CD8-positive, alpha-beta memory T cell (primary cell): Measurements from ENCODE around the gene MTMR10. TPM values are rescaled to one million over a fixed set of nuclear protein-coding genes. Genes with fewer than 3 reads are reported as not detected.
A peak's percentile ranks its signal among the peaks of the same experiment; 100 is the strongest.

Experiments used
- CTCF ChIA-PET: fragments of 350-600 bp; sonication (Branson Sonifier 250); formaldehyde crosslinking; loops from one replicate; lab custom pipeline; 2021; ENCODE audit warnings: antibody characterized with exemption; lab: Charles Lee
- POLR2A ChIA-PET: fragments of 350-600 bp; sonication (Branson Sonifier 250); formaldehyde crosslinking; loops from one replicate; lab custom pipeline; 2021; ENCODE audit warnings: antibody characterized with exemption; lab: Charles Lee
- DNase-seq, 5 donors: peaks; one replicate each; pipeline versions ENCODE4 v3.0.0 to v3.0.0-alpha.2; 2020 to 2022; ENCODE audit warnings: mixed read lengths in 1 of 5
- H3K27ac ChIP-seq: one replicate; pipeline ENCODE4 v1.7.0; 2013; ENCODE audit warnings: low read depth, mild to moderate bottlenecking, low read length, moderate library complexity
- H3K27me3 ChIP-seq: 2 replicates; pipeline ENCODE4 v1.7.0; 2013; ENCODE audit warnings: low read length, mild to moderate bottlenecking; ENCODE audit not compliant: insufficient read depth, poor library complexity, severe bottlenecking
- H3K36me3 ChIP-seq: 2 replicates; pipeline ENCODE4 v1.7.0; 2013; ENCODE audit warnings: mild to moderate bottlenecking, low read length, moderate library complexity; ENCODE audit not compliant: insufficient read depth
- H3K4me1 ChIP-seq: 2 replicates; pipeline ENCODE4 v1.7.0; 2013; ENCODE audit warnings: mild to moderate bottlenecking, low read length, moderate library complexity; ENCODE audit not compliant: insufficient read depth
- H3K4me3 ChIP-seq: 2 replicates; pipeline ENCODE4 v1.7.0; 2013; ENCODE audit warnings: mild to moderate bottlenecking, low read length
- H3K9me3 ChIP-seq: 2 replicates; pipeline ENCODE4 v1.7.0; 2013; ENCODE audit warnings: mild to moderate bottlenecking, low read length
- H3K27ac Mint-ChIP-seq, 8 donors: one replicate each; pipeline ENCODE4 v1.8.0; 2020 to 2021; ENCODE audit warnings: mixed read lengths in 8 of 8, mild to moderate bottlenecking in 6 of 8, inconsistent platforms in 3 of 8, moderate library complexity in 3 of 8
- H3K27me3 Mint-ChIP-seq, 2 donors: one replicate each; pipeline ENCODE4 v1.8.0; 2020 to 2021; ENCODE audit warnings: mixed read lengths in 2 of 2, mild to moderate bottlenecking in 1 of 2, moderate library complexity in 1 of 2
- H3K36me3 Mint-ChIP-seq, 3 donors: one replicate each; pipeline ENCODE4 v1.8.0; 2020 to 2021; ENCODE audit warnings: mixed read lengths in 3 of 3, inconsistent platforms in 1 of 3, mild to moderate bottlenecking in 1 of 3
- H3K4me1 Mint-ChIP-seq, 3 donors: one replicate each; pipeline ENCODE4 v1.8.0; 2020 to 2021; ENCODE audit warnings: mixed read lengths in 3 of 3, inconsistent platforms in 1 of 3, mild to moderate bottlenecking in 1 of 3
- H3K4me3 Mint-ChIP-seq, 7 donors: one replicate each; pipeline ENCODE4 v1.8.0; 2020 to 2021; ENCODE audit warnings: mixed read lengths in 7 of 7, mild to moderate bottlenecking in 6 of 7, moderate library complexity in 4 of 7, inconsistent platforms in 2 of 7
- H3K9me3 Mint-ChIP-seq, 5 donors: one replicate each; pipeline ENCODE4 v1.8.0; 2020 to 2022; ENCODE audit warnings: mixed read lengths in 5 of 5, mild to moderate bottlenecking in 3 of 5, moderate library complexity in 2 of 5, inconsistent platforms in 1 of 5
- polyA plus RNA-seq: library from polyadenylated mRNA; unstranded; fragments of 300-500 nt; fragmentation: Illumina TruSeq; gene quantifications from one replicate; pipeline ENCODE4 v1.2.3, GENCODE V29; 2021
- total RNA-seq, 2 experiments: library from RNA; stranded (reverse); gene quantifications; one replicate each; pipeline ENCODE4 v1.2.3, GENCODE V29; 2021

The MTMR10 gene
- total and polyA plus RNA-seq, 3 experiments from 2014 or later = 9.6 to 18.0 (median 17.3) TPM

DNA sequence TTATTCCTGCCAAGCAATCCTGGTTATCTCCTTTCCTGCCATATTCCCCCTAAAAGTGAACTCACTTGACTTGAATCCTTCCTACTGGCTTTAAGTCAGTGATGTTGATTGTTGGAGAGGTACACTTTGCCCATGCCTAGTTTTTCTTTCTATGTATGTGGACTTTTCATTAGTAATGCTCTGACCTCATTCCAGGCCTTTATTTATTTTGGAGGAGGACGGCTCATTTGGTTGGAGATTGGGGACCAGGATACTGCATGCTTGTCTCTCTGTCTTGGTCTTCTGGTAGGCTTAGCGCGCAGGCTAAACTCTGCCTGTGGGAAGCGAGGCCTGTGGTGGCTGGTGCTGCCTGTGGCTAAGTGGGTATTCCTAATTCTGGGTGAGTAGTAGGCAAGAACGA, 29.1 kb upstream of the MTMR10 start:
- no peaks in the 10 kb centered on the region for H3K9me3 Mint-ChIP-seq
- POLR2A ChIA-PET = no interaction called here

DNA sequence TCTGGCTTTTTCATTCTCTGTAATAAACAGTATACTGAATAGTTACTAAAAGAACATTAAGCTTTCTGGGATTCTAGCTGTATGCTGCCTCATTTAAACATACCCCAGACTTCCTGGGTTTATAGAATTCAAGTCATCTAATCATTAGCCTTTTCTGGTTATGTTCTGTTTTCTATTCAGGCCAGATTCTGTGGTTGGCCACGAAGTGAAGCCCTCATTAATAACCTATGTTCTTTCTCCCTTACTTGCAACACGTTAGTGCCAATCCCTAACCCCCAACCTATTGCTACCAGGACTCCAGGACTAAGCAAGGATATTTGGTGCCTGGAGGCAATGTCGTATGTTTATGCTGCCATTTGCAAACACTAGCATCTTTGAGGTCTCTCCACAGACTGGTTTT, 28.6 kb upstream of the MTMR10 start:
- peaks cover 16 to 45% of the 10 kb centered on the region in 2 donors for H3K27me3 Mint-ChIP-seq
- H3K36me3 Mint-ChIP-seq = no peaks in the 10 kb centered on the region
- Histone ChIP-seq H3K27me3 (no peaks in the 10 kb centered on the region), H3K27ac (no peak overlapping the region), H3K4me3 (no peak overlapping the region), H3K4me1 (no peaks in the 10 kb centered on the region), H3K36me3 (no peaks in the 10 kb centered on the region), H3K9me3 (no peaks in the 10 kb centered on the region)
- no peaks in the 10 kb centered on the region for H3K4me1 Mint-ChIP-seq
- POLR2A ChIA-PET = no interaction called here
- CTCF ChIA-PET = no interaction called here
- H3K9me3 Mint-ChIP-seq = no peaks in the 10 kb centered on the region
- no peak for DNase-seq
- H3K4me3 Mint-ChIP-seq = no peak overlapping the region
- H3K27ac Mint-ChIP-seq = peak overlapping the region in 1 of 8 donors; percentile 20

More for the DNA sequence above, 29.1 kb upstream of the MTMR10 start:
- Histone ChIP-seq H3K4me3 (no peak overlapping the region), H3K27me3 (no peaks in the 10 kb centered on the region), H3K4me1 (no peaks in the 10 kb centered on the region), H3K27ac (no peak overlapping the region), H3K36me3 (no peaks in the 10 kb centered on the region), H3K9me3 (no peaks in the 10 kb centered on the region)
- DNase-seq = no peak
- no peak overlapping the region for H3K4me3 Mint-ChIP-seq
- H3K27me3 Mint-ChIP-seq = peaks cover 13 to 46% of the 10 kb centered on the region in 2 donors
- H3K36me3 Mint-ChIP-seq = no peaks in the 10 kb centered on the region
- no peak overlapping the region for H3K27ac Mint-ChIP-seq
- CTCF ChIA-PET = no interaction called here
- H3K4me1 Mint-ChIP-seq = no peaks in the 10 kb centered on the region

GRCh38 chr15:31017311-31017710, 25.9 kb upstream of the MTMR10 start:
- CTCF ChIA-PET = no interaction called here
- H3K4me1 Mint-ChIP-seq = peaks cover 0 to 12% (median 8%) of the 10 kb centered on the region in 3 donors

DNA sequence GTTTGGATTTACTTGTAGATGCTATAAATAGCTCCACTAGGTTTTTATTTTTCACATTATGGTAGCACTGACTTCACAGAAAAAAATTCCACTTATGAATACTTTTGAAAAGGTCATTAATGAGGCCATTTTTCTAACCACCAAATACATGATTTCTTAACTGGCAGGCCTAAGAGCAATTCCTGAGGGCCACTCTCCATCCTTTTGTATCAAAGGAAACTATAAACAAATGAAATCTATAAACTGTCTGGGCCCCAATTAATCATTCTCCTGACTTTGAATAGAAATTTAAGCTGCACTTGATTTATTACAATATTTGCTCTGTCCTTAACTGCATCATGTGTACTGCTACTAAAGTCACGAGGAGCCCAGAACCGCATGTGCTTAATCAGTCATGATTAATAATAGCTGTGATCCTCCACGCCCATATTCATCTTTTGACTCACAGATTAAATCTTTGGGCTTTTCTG, 25.1 kb upstream of the MTMR10 start:
- Histone ChIP-seq H3K36me3 (no peaks in the 10 kb centered on the region), H3K9me3 (no peaks in the 10 kb centered on the region), H3K4me1 (peaks cover 13% of the 10 kb centered on the region), H3K27me3 (no peaks in the 10 kb centered on the region), H3K27ac (no peak overlapping the region), H3K4me3 (no peak overlapping the region)
- Mint-ChIP-seq H3K4me1 (peaks cover 0 to 12% (median 8%) of the 10 kb centered on the region in 3 donors), H3K27me3 (peaks cover 10 to 45% of the 10 kb centered on the region in 2 donors), H3K27ac (no peak overlapping the region), H3K9me3 (peaks cover 3 to 20% (median 14%) of the 10 kb centered on the region in 5 donors), H3K36me3 (peaks cover 0 to 15% (median 3%) of the 10 kb centered on the region in 3 donors), H3K4me3 (no peak overlapping the region)
- DNase-seq = no peak
- ChIA-PET POLR2A (no interaction called here), CTCF (no interaction called here)

More at GRCh38 chr15:31017311-31017710, 25.9 kb upstream of the MTMR10 start:
- H3K36me3 ChIP-seq = no peaks in the 10 kb centered on the region
- H3K9me3 ChIP-seq = no peaks in the 10 kb centered on the region
- H3K27ac ChIP-seq = no peak overlapping the region
- H3K4me1 ChIP-seq = peaks cover 13% of the 10 kb centered on the region
- peaks cover 0 to 10% (median 1%) of the 10 kb centered on the region in 3 donors for H3K36me3 Mint-ChIP-seq
- POLR2A ChIA-PET = no interaction called here
- H3K4me3 ChIP-seq = no peak overlapping the region
- peaks cover 3 to 14% (median 10%) of the 10 kb centered on the region in 5 donors for H3K9me3 Mint-ChIP-seq
- no peaks in the 10 kb centered on the region for H3K27me3 ChIP-seq
- H3K27me3 Mint-ChIP-seq = peaks cover 11 to 45% of the 10 kb centered on the region in 2 donors
- H3K27ac Mint-ChIP-seq = no peak overlapping the region
- no peak for DNase-seq
- no peak overlapping the region for H3K4me3 Mint-ChIP-seq

GRCh38 chr15:31014608-31014925, 23.1 kb upstream of the MTMR10 start:
- CTCF ChIA-PET = no interaction called here
- H3K9me3 Mint-ChIP-seq = peaks cover 3 to 20% (median 15%) of the 10 kb centered on the region in 5 donors
- H3K36me3 ChIP-seq = no peaks in the 10 kb centered on the region
- H3K9me3 ChIP-seq = no peaks in the 10 kb centered on the region
- peaks cover 0 to 15% (median 3%) of the 10 kb centered on the region in 3 donors for H3K36me3 Mint-ChIP-seq
- peaks cover 0 to 12% (median 8%) of the 10 kb centered on the region in 3 donors for H3K4me1 Mint-ChIP-seq
- no peak for DNase-seq
- H3K27me3 Mint-ChIP-seq = peaks cover 6 to 29% of the 10 kb centered on the region in 2 donors
- peaks cover 13% of the 10 kb centered on the region for H3K4me1 ChIP-seq
- H3K27me3 ChIP-seq = no peaks in the 10 kb centered on the region
- no peak overlapping the region for H3K4me3 Mint-ChIP-seq
- H3K4me3 ChIP-seq = no peak overlapping the region
- no peak overlapping the region for H3K27ac Mint-ChIP-seq
- POLR2A ChIA-PET = no interaction called here
- no peak overlapping the region for H3K27ac ChIP-seq

- Mint-ChIP-seq H3K9me3 (peaks cover 3 to 20% (median 15%) of the 10 kb centered on the region in 5 donors), H3K27me3 (peaks cover 6 to 32% of the 10 kb centered on the region in 2 donors), H3K27ac (peak overlapping the region in 1 of 8 donors; percentile 71), H3K4me3 (no peak overlapping the region), H3K4me1 (peaks cover 0 to 14% (median 11%) of the 10 kb centered on the region in 3 donors), H3K36me3 (peaks cover 0 to 15% (median 3%) of the 10 kb centered on the region in 3 donors)
- CTCF ChIA-PET = no interaction called here
- no peaks in the 10 kb centered on the region for H3K36me3 ChIP-seq
- POLR2A ChIA-PET = no interaction called here
- no peaks in the 10 kb centered on the region for H3K27me3 ChIP-seq
- DNase-seq = peak in 1 of 5 donors; percentile 23
- no peak overlapping the region for H3K27ac ChIP-seq
- no peak overlapping the region for H3K4me3 ChIP-seq
- peaks cover 13% of the 10 kb centered on the region for H3K4me1 ChIP-seq
- H3K9me3 ChIP-seq = no peaks in the 10 kb centered on the region
Measured at GRCh38 chr15:31013863-31014607, 22.6 kb upstream of the MTMR10 start.

- H3K27ac ChIP-seq = no peak overlapping the region
- peaks cover 13% of the 10 kb centered on the region for H3K4me1 ChIP-seq
- Mint-ChIP-seq H3K36me3 (peaks cover 0 to 15% (median 3%) of the 10 kb centered on the region in 3 donors), H3K27ac (no peak overlapping the region), H3K27me3 (peaks cover 6 to 28% of the 10 kb centered on the region in 2 donors), H3K9me3 (peaks cover 3 to 20% (median 15%) of the 10 kb centered on the region in 5 donors), H3K4me3 (no peak overlapping the region), H3K4me1 (peaks cover 0 to 16% (median 11%) of the 10 kb centered on the region in 3 donors)
- H3K4me3 ChIP-seq = no peak overlapping the region
- ChIA-PET POLR2A (no interaction called here), CTCF (no interaction called here)
- no peaks in the 10 kb centered on the region for H3K36me3 ChIP-seq
- DNase-seq = no peak
- H3K9me3 ChIP-seq = no peaks in the 10 kb centered on the region
- H3K27me3 ChIP-seq = no peaks in the 10 kb centered on the region
Measured at GRCh38 chr15:31012455-31012854, 21.0 kb upstream of the MTMR10 start.

DNA sequence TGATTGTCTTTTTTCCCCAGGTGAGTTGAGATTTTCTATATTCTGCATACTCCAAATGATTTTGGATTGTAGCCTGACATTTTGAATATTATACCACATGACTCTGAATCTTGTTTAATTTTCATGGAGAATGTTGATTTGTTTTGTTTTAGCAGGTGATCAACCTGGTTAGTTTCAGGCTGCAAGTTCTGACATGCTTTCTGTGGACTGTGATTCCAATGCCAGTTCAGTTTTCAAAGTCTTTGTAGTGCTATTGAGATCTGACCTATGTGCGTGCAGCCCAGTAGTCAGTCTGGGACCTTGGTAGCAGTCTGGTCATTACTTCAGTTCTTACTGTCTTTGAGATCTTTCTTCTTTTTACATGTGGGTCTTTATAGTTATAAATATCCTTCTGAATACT, 18.6 kb upstream of the MTMR10 start:
- H3K36me3 Mint-ChIP-seq = peaks cover 0 to 15% (median 3%) of the 10 kb centered on the region in 3 donors
- no peak overlapping the region for H3K27ac Mint-ChIP-seq
- Histone ChIP-seq H3K36me3 (no peaks in the 10 kb centered on the region), H3K9me3 (no peaks in the 10 kb centered on the region), H3K4me3 (no peak overlapping the region), H3K27ac (no peak overlapping the region), H3K27me3 (no peaks in the 10 kb centered on the region), H3K4me1 (peaks cover 13% of the 10 kb centered on the region)
- H3K9me3 Mint-ChIP-seq = peaks cover 3 to 20% (median 15%) of the 10 kb centered on the region in 5 donors
- ChIA-PET POLR2A (no interaction called here), CTCF (no interaction called here)
- H3K27me3 Mint-ChIP-seq = peaks cover 4 to 30% of the 10 kb centered on the region in 2 donors
- DNase-seq = no peak
- H3K4me1 Mint-ChIP-seq = peaks cover 7 to 22% (median 16%) of the 10 kb centered on the region in 3 donors
- H3K4me3 Mint-ChIP-seq = no peak overlapping the region
